B cell (primary cell): ENCODE results near the gene UPK3A.

Source experiments
- EZH2 ChIP-seq: IDR thresholded peaks from 2 replicates; pipeline ENCODE4 v1.6.1; 2012; ENCODE audit warnings: borderline replicate concordance, low read depth, mild to moderate bottlenecking, moderate library complexity, low read length; ENCODE audit not compliant: insufficient read depth, poor library complexity, severe bottlenecking
- TF ChIP-seq, protein P1 (sequence below): fragments of 200-600 bp; IDR thresholded peaks from one replicate; pipeline ENCODE4 v1.8.0; 2022; ENCODE audit warnings: antibody characterized with exemption, mild to moderate bottlenecking

DNA sequence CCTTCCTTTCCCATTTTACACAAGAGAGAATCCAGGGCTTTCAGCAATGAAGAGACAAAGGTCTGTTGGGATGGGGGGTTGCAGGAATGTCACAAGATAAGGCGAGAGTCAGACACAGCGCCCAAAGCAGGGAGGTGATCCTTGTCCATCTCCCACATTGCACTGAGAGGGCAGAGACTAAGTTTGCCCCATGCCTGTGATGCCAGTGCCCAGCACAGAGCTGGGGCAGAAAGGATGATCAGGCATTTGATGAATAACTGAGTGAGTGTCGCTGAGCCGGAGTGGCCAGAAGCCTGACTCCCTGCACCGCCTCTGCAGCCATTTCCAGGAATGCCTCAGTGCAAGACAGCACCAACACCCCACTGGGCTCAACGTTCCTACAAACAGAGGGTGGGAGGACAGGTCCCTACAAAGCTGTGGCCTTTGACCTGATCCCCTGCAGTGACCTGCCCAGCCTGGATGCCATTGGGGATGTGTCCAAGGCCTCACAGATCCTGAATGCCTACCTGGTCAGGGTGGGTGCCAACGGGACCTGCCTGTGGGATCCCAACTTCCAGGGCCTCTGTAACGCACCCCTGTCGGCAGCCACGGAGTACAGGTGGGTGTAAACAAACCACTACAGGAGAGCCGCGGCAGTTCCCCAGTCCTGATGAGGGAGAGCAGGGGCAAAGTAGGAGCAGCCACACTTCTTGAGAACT is 2.3 kb downstream of the UPK3A start:
- TF ChIP-seq, protein P1, sequence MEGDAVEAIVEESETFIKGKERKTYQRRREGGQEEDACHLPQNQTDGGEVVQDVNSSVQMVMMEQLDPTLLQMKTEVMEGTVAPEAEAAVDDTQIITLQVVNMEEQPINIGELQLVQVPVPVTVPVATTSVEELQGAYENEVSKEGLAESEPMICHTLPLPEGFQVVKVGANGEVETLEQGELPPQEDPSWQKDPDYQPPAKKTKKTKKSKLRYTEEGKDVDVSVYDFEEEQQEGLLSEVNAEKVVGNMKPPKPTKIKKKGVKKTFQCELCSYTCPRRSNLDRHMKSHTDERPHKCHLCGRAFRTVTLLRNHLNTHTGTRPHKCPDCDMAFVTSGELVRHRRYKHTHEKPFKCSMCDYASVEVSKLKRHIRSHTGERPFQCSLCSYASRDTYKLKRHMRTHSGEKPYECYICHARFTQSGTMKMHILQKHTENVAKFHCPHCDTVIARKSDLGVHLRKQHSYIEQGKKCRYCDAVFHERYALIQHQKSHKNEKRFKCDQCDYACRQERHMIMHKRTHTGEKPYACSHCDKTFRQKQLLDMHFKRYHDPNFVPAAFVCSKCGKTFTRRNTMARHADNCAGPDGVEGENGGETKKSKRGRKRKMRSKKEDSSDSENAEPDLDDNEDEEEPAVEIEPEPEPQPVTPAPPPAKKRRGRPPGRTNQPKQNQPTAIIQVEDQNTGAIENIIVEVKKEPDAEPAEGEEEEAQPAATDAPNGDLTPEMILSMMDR: no peak
- TF ChIP-seq EZH2: no peak
